Lung (tissue), 12 donors: ENCODE data around the gene BAHCC1. TPM values are rescaled to one million over a fixed set of nuclear protein-coding genes. Genes with fewer than 3 reads are reported as not detected.

Source experiments
- ATAC-seq: fragments of 200-7000 bp; cut with Tn5 transposase; one replicate; pipeline ENCODE4 v1.9.1; 2020; ENCODE audit warnings: moderate number of reproducible peaks; ENCODE audit not compliant: insufficient read depth, low FRiP score
- DNase-seq, 3 donors: peaks; one replicate each; pipeline ENCODE4 v3.0.0-alpha.2; 2013 to 2017
- H3K27ac ChIP-seq, 2 donors: one replicate each; pipeline ENCODE4 v1.5.1; 2013; ENCODE audit warnings: mild to moderate bottlenecking in 2 of 2, moderate library complexity in 2 of 2, control low read depth in 1 of 2, inconsistent platforms in 1 of 2, low read depth in 1 of 2, low read length in 1 of 2
- H3K27me3 ChIP-seq, 3 donors: one replicate each; pipeline ENCODE4 v1.5.1; 2013; ENCODE audit warnings: low read length in 2 of 3; ENCODE audit not compliant: control insufficient read depth in 3 of 3, insufficient read depth in 3 of 3
- H3K36me3 ChIP-seq, 4 donors: one replicate each; pipeline ENCODE4 v1.5.1; 2013; ENCODE audit warnings: low read length in 4 of 4, mild to moderate bottlenecking in 1 of 4, moderate library complexity in 1 of 4; ENCODE audit not compliant: control insufficient read depth in 4 of 4, insufficient read depth in 4 of 4
- H3K4me1 ChIP-seq, 5 donors: one replicate each; pipeline ENCODE4 v1.5.1; 2013; ENCODE audit warnings: low read length in 5 of 5, mild to moderate bottlenecking in 2 of 5, moderate library complexity in 1 of 5; ENCODE audit not compliant: control insufficient read depth in 5 of 5, insufficient read depth in 5 of 5
- H3K4me3 ChIP-seq: one replicate; pipeline ENCODE4 v1.5.1; 2013; ENCODE audit warnings: mild to moderate bottlenecking, control low read depth, moderate library complexity
- H3K9ac ChIP-seq, 2 donors: one replicate each; pipeline ENCODE4 v1.5.1; 2013; ENCODE audit warnings: low read length in 2 of 2, control low read depth in 1 of 2; ENCODE audit not compliant: insufficient read depth in 1 of 2
- H3K9me3 ChIP-seq, 4 donors: one replicate each; pipeline ENCODE4 v1.5.1; 2013; ENCODE audit warnings: low read length in 3 of 4, mild to moderate bottlenecking in 1 of 4, moderate library complexity in 1 of 4; ENCODE audit not compliant: control insufficient read depth in 4 of 4, insufficient read depth in 3 of 4
- CTCF ChIP-seq: IDR thresholded peaks from 2 replicates; pipeline ENCODE4 v1.5.1; 2012; ENCODE audit warnings: mild to moderate bottlenecking; ENCODE audit errors: control extremely low read depth, extremely low read depth
- WGBS, 2 donors: extraction: QIAGEN DNeasy Blood & Tissue Kit; methylation state at CpG; one replicate each; pipeline ENCODE4 v1.1.7; 2013; 5-methylcytosine and 5-hydroxymethylcytosine counted together
- polyA plus RNA-seq, 2 donors: library from polyadenylated mRNA; stranded (reverse); fragments of 200-250 nt; gene quantifications; one replicate each; pipeline ENCODE4 v1.2.1, GENCODE V29; 2013
- total RNA-seq, 2 donors: library from RNA; depleted of rRNA in 1 of 2; stranded (reverse); fragments of >200 nt in 1 of 2; gene quantifications; one replicate each; pipeline ENCODE4 v1.2.1, GENCODE V29; 2014 to 2021
- donor health status: control.
- donor health status: control.
- donor health status: Bipolar disorder and iron deficiency.
- donor health status: healthy.
- donor health status: DM: yes; HTN: yes; CAD: no.

Gene BAHCC1
- total and polyA plus RNA-seq, 4 donors: 7.6 to 24.9 (median 17.5) TPM

DNA sequence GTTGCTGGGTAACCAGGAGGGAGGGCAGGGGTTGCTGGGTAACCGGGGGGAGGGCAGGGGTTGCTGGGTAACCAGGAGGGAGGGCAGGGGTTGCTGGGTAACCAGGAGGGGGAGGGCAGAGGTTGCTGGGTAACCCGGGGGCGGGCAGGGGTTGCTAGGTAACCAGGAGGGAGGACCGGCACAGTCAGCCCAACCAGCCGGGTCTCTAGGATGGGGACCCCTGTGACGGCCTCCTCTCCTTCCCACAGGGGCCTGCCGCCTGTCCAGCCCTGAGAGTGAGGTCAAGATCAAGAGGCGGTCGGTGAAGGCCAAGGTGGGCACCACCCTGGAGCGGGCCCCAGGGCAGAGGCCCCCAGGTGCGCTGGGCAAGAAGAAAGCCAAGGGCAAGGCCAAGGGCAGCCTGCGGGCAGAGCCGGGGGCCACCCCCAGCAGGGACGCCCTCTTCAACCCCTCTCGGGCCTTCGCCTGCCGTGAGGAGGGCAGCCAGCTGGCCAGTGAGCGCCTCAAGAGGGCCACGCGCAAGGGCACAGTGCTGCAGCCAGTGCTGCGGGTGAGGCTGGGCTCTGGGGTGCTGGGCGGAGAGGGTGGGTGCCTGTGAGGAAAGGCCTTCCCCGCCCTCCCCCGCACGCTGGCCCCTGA lies 62.8 kb downstream of the BAHCC1 start:
- DNase-seq: no peak
- Histone ChIP-seq H3K27me3 (no peaks in the 10 kb centered on the region), H3K27ac (no peak overlapping the region), H3K9ac (no peak overlapping the region), H3K9me3 (no peaks in the 10 kb centered on the region), H3K36me3 (peaks cover 0 to 35% (median 4%) of the 10 kb centered on the region in 4 donors), H3K4me1 (peaks cover 0 to 7% (median 0%) of the 10 kb centered on the region in 5 donors), H3K4me3 (no peak overlapping the region)
- TF ChIP-seq CTCF: no peak
- no peak for ATAC-seq
- 92% methylated on average over 19 to 25 of the region's 25 CpGs for WGBS, 2 donors

DNA sequence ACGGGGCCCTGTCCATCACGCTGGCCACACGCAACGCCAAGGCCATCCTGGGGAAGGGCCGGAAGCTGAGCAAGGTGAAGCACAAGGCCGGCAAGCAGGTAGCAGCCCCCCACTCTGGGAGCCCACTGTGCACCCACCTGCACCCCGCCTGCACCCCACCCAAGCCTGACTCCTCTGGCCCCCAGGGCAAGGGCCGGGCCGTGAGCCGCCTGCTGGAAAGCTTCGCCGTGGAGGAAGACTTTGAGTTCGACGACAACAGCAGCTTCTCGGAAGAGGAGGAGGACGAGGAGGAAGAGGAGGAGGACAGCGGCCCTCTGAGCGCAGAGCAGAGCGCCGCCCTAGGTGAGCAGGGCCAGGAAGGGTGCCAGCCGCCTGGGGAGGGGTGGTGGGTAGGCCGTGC lies 63.4 kb downstream of the BAHCC1 start:
- H3K4me1 ChIP-seq: peaks cover 0 to 7% (median 0%) of the 10 kb centered on the region in 5 donors
- no peak overlapping the region for H3K4me3 ChIP-seq
- no peaks in the 10 kb centered on the region for H3K27me3 ChIP-seq
- TF ChIP-seq CTCF: no peak
- peak overlapping the region in 1 of 2 donors; percentile 69 for H3K27ac ChIP-seq
- H3K9ac ChIP-seq: no peak overlapping the region
- ATAC-seq (no peak), DNase-seq (no peak)
- H3K36me3 ChIP-seq: peaks cover 0 to 39% (median 4%) of the 10 kb centered on the region in 4 donors
- no peaks in the 10 kb centered on the region for H3K9me3 ChIP-seq
- 83 to 84% methylated on average over 22 of the region's 22 CpGs for WGBS, 2 donors

- DNase-seq (no peak), ATAC-seq (no peak)
- TF ChIP-seq CTCF: no peak
- Histone ChIP-seq H3K9me3 (no peaks in the 10 kb centered on the region), H3K4me1 (peaks cover 0 to 9% (median 0%) of the 10 kb centered on the region in 5 donors), H3K27ac (peak overlapping the region in 1 of 2 donors; percentile 69), H3K27me3 (no peaks in the 10 kb centered on the region), H3K9ac (no peak overlapping the region), H3K4me3 (no peak overlapping the region), H3K36me3 (peaks cover 0 to 39% (median 4%) of the 10 kb centered on the region in 4 donors)
- 83 to 84% methylated on average over 26 to 27 of the region's 27 CpGs for WGBS, 2 donors
Observed at GRCh38 chr17:81459224-81459623, 64.0 kb downstream of the BAHCC1 start.
